Stomach (tissue), 4 donors: ENCODE data around the gene TMEM132D.

ENCODE experiments used
- CTCF ChIP-seq, 7 experiments: fragments of 450-650 bp in 4 of 7; fragments of 200-600 bp in 3 of 7; sonication (generic) in 3 of 7; IDR thresholded peaks; one replicate each; pipeline ENCODE4 v1.5.1; 2016 to 2019; ENCODE audit warnings: antibody characterized with exemption in 7 of 7, control low read depth in 2 of 7, mild to moderate bottlenecking in 1 of 7
- EP300 ChIP-seq: sonication (generic); formaldehyde crosslinking; IDR thresholded peaks from one replicate; pipeline ENCODE4 v1.6.1; 2017; ENCODE audit warnings: antibody characterized with exemption
- POLR2A ChIP-seq, 4 donors: fragments of 450-650 bp; IDR thresholded peaks; one replicate each; pipeline ENCODE4 v1.6.1; 2016; ENCODE audit warnings: antibody characterized with exemption in 4 of 4, control low read depth in 2 of 4, mild to moderate bottlenecking in 1 of 4, moderate library complexity in 1 of 4
- POLR2AphosphoS5 ChIP-seq, 3 donors: sonication (generic); formaldehyde crosslinking; IDR thresholded peaks; one replicate each; pipeline ENCODE4 v1.6.1; 2016; ENCODE audit warnings: antibody characterized with exemption in 3 of 3

DNA sequence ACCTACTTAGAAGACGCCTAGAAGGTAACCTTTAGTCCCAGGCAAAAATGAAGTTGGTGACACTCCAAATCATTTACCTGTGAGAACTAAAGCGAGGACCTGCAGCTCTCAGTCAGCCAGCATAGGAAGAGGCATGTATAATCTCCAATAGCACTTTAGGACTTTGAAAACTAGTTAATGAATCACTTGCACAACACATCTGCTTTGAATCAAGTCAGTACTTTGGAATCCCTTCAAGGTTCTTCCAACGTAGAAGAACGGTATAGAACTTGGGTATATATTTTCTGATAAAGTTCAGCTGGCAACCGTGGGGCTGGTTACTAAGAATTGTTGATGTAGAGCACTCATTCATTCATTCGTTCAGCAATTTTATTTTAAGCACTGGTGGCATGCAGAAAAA lies 251.9 kb downstream of the TMEM132D start:
- TF ChIP-seq CTCF (IDR thresholded peaks at IDR 0.05) (no peak), POLR2A (IDR thresholded peaks at IDR 0.05) (no peak), POLR2AphosphoS5 (IDR thresholded peaks at IDR 0.05) (no peak), EP300 (no peak)
